Glomerular visceral epithelial cell (primary cell): ENCODE results near the gene HECW1.

Experiments
- DNase-seq: peaks from one replicate; pipeline ENCODE4 v3.0.0-alpha.2; 2016; ENCODE audit errors: extremely low spot score

The HECW1 gene

GRCh38 chr7:43604251-43604650, 491.8 kb downstream of the HECW1 start:
- DNase-seq: no peak

DNA sequence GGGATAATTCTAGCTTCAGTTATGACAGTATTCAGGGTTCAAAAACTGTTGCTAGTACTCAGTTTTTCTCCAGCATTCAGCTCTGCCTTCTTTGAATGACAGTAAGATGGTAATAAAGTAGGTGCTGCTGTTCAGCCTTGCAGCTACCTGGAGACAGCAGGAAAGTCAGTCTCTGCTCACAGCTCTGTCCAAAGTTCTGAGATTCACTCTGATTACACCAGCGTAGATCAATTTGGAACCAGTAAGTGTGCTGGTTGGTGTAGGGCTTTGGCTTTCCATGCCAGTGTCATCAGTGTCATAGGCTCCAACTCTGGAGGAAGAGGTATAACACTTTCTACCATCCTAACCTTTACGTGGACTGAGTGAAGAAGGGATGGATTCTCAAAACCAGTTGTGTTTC, 496.6 kb downstream of the HECW1 start:
- DNase-seq: no peak

DNA sequence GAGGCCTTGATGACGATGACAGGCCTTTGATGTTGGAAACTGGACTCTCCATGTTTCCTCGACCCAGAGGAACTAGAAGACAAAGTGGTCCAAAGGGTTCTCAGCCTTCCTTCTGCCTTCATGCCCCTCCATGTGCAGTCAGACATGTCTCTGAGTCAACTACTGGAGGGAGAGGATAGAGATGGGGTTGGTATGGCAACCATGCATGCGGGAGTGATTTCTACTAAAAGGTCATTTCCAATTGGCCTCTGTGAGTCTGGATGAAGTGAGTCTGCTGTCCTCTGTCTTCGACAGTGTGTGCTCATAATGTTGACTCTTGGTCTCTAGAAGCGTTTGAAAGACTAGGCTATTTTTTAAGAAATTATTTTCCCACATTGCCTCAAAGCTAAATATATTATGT, 499.7 kb downstream of the HECW1 start:
- DNase-seq: no peak

DNA sequence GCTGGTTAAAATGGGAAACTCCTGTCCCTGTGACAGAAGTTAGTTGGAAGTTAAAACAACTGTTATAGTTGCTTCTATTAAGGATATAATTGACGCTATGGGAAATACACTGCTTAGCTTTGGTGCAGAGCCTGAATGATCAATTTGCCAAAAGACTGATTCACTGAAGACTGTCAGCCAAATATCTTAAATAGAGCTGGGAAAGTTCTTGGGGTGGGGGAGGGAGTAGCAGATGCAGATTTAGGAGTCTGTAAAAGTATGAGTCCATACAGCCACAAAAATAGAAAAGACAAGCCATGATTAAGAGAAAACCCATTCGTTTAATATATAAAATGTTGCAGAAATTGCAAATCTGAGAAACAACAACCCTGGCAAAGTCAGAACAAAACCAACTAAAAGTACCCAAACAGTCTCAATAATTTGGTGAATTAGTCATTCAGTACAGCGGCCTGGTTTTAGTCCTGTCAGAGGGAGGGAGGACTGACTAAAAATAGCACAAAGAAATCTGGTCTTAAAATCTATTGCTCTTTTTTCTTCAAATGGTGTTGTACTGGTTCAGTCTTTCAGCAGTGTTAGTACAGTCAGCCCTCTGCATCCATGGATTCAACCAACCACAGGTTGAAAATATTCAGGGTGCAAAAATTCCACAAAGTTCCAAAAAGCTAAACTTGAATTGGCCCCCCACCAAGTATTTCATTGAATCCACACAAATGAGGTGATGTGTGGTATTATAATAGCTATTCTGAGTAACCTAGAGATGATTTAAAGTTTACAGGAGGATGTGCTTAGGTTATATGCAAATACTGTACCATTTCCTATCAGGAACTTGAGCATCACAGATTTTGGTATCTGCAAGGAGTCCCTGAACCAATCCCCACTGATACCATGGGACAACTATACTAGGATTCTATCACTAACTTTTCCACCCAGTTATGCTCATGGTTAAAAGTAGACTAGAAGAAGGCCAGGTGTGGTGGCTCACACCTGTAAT, 500.4 kb downstream of the HECW1 start:
- DNase-seq: no peak
